CD4-positive, alpha-beta T cell treated with Interferon gamma for 1 hour (primary cell): ENCODE data around the gene KIF5C.
A peak's percentile ranks its signal among the peaks of the same experiment; 100 is the strongest.

Source experiments
- DNase-seq: peaks from one replicate; pipeline ENCODE4 v3.0.0-alpha.2; 2020

KIF5C gene

DNA sequence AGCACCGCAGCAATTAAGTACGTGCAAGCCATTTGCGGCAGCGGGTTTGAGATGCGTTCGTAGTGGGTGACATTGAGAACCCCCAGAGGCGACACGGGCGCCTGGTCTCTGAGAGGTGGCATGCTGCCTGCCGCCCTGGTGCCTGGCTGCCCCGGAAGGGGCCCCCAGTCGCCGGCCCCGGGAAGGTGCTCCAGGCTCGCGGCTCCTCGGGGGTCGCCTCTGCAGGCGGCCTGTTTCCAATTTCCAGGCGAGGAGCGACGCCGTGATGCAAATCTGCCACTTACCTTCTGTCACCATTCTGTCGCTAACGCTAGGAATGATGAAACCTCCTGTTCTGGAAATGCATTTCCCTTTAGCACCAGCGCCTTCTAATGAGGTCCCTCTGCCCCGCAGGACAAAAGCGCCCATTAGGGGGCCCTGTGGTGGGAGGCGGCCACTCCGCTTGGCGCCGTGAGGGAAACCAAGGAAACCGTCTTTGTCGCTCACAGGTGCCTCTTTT, 13.0 kb downstream of the KIF5C start:
- DNase-seq: no peak

DNA sequence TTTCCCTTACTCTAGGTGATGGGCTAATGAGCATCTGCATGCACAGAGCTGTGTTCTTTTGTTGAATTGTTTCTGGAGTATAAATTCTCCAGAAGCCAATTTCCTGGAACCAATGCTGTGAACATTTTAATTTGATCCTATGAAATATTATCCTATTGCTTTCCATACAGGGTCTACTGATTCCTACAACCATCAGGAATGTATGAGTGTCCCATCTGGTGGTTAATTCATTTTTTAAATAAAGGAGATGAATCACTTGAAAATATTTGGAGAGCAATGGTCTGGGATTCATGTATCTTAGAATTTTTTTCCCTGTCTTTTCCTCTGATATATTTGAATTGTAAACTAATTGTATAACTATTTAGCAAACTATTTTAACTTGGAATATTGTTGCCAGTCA, 14.0 kb downstream of the KIF5C start:
- no peak for DNase-seq

DNA sequence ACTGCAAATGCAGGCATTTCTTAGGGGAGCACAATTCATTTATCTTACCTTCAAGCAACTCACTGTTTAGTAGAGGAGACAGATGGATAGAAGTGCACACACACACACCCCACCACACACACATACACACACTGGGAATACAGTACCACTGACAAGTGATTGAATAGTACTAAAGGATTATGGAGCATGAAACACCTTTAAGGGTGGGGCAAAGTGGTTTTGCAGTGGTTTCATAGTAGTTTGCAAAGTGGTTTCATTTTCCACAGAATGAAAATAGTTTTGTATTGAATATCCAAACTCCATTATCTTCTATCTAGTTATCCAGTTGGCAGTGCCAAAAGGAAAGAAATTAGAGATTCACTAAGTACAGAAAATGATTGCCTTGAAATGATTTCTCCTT, 18.9 kb downstream of the KIF5C start:
- DNase-seq: no peak

DNA sequence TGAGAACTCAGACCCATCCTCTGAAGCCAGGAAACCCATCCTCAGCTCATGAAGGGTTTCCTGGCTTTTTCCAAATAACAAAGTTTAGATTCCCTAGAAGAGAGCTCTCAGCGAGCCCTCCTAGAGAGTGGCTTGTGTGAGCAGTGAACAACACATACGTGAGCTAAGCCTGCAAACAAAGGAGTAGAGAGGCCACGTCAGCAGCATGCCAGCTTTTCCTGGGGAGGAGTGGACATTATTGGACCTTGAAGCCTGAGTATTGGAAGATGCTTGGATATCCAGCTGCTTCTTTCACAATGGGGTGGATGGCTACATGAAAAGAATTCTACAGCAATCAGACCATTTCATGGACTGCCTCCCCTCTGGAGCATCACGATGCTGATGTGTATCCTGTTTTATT, 21.1 kb downstream of the KIF5C start:
- DNase-seq: no peak

DNA sequence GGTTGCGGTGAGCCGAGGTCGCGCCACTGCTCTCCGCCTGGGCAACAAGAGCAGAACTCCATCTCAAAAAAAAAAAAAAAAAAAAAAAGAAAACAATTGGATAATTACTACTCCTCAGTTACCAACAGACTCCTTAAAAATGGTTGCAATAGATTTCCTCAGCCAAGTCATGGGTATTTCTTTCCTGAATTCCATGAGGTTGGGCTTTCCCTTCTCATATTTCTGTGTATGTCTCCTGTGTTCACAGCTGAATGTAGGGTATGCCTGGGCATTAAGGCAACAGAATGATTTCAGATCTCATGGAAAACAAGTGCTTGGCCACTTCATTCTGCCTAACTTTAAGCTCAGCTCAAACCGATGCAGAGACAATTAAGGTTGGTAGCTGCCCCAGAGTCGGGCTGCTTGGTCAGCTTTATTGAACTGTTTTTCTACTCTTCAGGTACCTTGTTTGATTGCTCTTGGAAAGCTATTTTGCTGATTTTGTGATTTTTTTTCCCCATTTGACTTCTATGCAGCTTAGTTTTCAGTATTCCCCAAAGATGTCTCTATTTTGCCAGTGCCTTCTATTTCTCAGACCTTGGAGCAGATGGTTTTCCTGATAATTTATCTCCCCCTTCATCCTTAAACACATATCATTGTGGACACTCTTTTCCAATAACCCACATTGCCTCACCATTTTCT, 24.8 kb downstream of the KIF5C start:
- no peak for DNase-seq

DNA sequence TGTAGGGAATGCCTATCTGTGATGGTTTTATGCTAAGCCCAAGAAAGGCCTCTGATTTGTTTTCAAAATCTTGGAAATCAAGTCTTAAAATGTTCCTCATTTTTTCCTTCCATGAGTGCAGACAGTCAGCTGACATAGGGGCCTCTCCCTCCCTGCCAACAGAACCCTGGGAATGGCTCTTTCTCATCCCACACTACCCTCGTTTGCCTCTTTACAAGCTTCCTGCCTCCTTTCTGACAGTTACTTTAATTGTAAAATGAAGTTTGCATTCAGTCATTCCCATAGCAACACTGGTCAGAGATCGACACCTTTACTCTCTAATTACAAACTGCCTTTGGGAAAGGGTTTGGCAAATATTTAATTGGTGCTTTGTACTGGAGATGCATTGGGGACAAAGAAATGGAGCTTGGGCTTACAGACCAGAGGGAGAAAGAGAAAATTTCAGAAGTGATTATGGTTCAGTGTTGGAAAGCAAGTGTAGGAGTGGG, 25.4 kb downstream of the KIF5C start:
- DNase-seq: no peak

DNA sequence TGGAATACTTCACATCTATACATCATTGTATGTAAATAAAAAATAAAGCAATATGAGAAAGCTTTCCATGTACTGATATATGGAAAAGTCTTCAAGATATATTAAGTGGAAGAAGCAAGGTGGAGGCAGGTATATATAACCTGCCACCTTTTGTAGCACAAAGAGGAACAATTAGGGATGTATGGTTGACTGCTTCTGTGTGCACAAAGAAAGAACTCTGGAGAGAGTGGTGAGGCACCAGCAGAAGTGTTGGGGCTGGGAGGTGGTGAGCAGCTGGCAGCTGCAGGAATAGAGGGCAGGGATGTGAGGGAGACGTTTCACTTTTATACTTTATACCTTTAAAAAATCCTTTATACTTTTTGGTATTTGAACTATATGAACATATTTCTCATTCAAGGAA, 26.1 kb downstream of the KIF5C start:
- DNase-seq: no peak

DNA sequence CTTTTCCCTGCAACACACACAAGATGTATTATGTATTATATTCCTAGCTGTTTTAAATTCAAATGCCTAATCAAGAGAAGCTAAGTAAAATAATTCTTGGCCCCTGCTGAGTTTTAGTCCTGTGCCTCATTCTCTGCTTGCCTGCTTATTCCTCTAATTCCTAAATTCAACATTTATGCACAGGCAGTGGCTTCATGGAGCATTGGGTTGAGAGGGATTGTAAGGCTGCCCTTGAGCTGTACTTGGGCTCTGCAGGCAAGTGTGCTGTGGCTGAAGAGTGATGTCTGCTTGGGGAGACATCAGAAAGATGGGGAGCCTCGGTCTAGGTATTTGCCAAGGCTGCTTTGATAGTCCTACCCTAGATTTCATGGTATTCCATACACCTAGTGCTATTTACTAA, 27.8 kb downstream of the KIF5C start:
- DNase-seq: no peak

DNA sequence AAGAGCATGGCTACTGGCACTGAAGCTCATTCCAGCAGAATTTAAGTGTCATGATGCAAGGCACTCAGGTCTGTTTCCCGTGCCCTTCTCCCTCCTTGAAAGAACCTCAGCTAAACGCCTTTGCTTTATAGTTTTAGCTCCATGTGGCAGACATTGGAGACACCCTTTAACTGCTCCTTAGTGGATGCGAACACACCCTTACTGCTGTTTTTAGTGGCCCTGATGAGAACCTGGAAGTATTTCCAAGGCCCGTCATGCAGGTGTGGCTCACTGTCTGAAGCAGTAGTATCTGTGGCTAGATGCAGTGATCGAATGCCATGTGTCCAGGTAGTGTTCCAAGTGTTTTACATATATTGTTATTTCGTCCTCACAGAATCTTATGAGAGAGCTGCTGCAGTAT, 28.3 kb downstream of the KIF5C start:
- DNase-seq: no peak

DNA sequence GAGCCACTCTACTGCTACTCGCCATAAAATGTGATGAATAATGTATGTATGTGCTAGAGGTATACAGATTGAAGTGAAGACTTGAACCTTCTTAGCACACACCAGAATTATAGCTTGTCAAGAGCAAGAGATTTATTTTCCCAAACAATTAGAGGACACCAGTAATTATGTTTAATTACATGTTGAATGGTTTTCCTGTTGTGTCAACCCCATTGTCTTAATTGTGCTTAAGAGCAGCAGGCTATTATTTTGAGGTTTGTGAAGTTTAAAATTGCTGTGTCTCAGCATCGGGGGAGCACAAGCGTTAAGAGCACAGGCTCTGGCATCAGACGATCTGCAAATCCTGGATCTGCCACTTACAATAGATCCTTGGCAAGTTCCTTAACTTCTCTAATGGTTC, 29.0 kb downstream of the KIF5C start:
- DNase-seq: no peak

DNA sequence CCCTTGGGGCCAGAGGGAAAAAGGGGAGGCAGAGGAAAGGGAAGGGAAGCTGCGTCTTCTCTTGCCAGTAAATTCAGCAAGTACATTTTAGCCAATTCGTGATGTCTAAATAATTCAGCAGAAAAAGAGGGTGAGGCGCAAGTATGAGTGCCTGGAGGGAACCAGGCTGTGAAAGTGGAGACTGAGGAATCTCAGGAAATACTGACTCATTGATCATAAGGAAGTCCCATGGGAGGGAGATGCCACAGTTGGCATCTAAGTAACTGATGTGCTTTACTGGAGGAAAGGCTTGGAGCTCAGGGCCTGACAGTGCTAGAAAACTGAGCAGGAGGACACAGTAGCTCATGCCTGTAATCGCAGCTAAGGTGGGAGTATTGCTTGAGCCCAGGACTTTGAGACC, 31.1 kb downstream of the KIF5C start:
- no peak for DNase-seq

DNA sequence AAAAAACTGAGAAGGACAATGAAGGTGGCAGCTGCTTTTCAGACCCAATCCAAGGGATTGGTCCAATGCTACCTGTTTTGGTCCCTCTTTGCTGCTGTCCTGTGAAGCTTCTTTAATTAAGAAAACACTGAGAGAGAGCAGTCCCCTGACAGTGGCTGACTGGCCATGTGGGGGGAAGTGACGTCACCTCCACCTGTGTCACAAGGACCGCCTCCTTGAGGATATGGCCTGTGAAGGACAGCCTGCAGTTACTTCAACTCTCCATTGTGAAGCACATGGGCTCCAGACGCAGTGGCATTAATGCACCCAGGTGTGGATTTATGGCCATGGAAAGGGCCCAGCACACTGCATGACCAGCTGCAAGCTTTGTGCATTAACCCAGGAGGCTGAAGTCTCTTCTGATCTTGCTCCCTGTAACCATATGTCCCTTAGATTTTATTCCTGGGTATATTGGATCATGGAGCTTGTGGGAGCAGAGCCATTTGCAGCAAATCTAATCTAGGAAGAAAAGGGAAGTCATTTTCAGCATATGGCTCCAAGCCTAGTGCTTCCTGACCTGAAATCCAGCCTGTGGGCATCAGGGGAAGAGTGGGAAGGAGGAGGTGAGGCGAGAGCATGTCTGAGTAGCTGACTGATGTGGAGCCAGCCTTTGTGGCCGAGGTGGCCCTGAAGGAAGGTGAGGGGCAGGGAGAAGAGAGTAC, 32.2 kb downstream of the KIF5C start:
- no peak for DNase-seq

DNA sequence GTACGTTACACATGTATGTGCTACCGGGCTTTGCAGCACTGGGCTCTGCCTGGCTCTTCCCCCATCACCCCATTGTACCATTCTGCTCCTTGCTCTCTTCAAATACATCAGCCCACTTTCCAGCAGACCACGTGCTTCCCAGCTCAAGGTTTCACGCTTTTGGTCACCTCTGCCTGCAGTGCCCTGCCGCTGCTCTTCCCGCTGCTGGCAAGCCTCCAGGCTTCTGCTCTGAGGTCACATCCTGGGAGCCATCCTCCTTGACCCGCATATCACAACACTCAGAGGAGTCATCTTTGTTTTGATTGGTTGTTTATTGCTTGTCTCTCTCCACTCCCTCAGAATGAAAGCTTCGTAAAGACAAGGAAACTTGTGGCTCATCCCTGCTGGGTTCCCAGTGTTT, 34.1 kb downstream of the KIF5C start:
- no peak for DNase-seq

DNA sequence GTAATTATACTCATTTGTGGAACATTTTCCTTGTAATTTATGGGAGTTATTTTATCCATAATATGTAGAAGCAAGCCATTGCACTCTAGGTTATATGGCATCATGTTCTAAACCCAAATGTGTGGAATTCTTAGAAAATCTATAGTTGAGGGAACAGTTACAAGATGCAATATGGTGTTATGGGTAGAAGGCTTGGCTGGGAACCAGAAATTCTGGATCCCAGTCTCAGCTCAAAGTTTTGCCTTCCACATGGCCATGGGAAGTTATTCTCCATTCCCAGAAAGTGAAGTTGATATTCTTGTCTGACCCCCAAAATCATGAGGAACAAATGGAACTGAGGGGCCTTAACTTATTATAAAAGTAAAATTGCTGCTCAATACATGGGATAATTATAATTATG, 38.0 kb downstream of the KIF5C start:
- DNase-seq: no peak

DNA sequence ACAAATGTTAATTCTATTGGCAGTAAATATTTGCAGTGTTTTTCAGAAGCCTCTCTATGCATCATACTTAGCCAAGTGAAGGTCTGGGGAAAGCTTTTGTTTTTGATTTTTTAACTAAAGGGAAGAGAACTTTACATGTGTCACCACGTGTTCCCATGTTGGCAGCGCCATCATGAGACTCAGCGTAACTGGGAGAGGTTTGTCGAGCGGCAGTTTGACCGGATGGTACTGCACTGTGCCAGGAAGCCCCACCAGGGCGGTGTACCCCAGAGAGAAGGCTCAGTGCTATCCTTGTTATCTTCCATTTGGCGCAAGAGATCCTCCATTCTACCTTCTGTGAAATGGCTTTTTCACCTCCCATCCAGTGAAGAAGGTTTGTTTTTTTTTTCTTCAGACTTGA, 38.5 kb downstream of the KIF5C start:
- DNase-seq: no peak

DNA sequence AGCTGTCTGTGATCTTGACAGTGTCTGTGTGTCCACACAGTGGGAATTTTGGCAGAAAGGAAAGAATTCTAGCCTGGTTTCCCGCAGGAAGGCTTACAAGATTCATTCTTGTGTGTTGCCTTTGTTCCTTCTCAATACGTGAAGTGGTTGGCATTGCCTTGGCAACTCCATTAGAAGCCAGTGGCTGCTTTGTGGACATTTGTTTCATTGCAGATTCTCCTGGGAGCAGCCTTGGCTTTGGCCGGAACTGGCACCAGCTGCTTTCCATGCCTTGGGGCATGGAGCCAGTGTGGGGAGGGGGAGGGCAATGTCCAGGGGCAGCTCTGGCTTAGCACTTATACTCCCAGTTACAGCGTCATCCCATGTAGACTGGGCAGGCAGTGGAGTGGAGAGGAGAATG, 39.4 kb downstream of the KIF5C start:
- no peak for DNase-seq

DNA sequence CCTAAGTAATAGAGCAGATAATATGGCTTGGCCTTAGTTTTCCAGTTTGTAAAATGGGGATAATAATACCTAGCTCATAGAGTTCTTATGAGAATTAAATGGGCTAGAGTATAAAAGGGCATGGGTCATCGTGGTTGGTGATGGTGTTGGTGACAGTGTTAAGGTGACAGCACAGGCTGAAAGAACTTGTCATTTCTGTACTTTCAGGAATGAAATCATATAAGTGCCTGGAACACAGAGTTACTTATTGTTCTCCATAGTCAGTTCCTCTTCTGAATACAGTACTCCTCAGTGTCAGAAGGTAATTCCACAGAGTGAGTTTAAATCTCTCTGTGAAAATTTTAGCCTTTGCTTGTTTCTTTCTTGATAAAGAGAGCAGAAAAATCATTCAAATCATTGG, 42.4 kb downstream of the KIF5C start:
- no peak for DNase-seq

DNA sequence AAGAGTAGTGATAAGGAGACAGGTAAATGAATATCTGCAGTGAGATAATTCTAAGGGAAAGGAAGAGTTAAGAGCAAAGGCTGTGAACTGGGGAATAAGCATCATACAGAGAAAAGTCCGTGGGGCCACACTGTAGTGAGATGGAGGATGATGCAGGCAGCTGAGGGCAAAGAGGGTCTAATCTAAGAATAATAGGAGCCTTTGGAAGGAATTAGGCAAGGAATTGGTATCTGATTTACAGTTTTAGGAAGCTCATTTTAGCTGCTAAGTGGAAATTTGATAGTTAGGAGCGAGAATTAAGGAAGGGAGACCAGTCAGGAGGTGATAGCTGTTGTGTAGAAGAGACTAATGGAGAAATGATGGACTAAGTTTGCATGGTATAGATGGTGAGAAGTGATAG, 43.5 kb downstream of the KIF5C start:
- no peak for DNase-seq

DNA sequence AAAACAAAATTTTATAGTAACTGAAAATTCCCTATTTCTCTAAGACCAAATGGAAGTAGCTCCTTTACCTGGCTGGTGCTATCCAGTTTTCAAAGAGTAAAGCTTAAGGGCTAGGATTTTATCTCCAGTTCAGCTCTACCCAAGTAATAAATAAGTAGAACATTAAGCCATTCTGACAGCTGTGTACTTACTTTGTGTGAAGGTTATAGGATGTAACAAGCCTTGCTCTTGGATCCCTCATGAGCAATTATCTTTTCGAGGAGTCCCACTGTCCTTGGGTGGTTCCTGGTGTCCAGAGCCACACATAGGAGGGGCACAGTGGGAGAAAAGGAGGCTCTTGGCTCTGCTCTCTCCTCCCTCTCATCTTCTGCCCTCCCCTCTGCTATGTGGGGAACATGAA, 45.5 kb downstream of the KIF5C start:
- no peak for DNase-seq

DNA sequence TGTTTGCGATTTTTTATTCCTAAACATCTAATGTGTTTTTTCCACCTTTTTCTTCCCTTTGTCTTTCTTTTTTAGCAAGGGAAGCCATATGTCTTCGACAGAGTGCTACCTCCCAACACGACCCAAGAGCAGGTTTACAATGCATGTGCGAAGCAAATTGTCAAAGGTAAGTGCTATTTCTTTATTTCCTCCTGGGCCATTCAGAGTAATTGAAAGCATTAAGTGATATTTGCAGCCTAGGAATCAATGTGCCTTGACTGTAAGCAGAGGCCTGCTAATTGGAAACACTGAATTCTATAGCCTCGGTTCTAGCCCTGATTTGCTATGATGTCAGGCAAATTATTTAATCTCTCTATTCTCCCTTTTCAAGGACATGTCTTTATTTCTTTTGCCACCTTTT, 47.0 kb downstream of the KIF5C start:
- no peak for DNase-seq

DNA sequence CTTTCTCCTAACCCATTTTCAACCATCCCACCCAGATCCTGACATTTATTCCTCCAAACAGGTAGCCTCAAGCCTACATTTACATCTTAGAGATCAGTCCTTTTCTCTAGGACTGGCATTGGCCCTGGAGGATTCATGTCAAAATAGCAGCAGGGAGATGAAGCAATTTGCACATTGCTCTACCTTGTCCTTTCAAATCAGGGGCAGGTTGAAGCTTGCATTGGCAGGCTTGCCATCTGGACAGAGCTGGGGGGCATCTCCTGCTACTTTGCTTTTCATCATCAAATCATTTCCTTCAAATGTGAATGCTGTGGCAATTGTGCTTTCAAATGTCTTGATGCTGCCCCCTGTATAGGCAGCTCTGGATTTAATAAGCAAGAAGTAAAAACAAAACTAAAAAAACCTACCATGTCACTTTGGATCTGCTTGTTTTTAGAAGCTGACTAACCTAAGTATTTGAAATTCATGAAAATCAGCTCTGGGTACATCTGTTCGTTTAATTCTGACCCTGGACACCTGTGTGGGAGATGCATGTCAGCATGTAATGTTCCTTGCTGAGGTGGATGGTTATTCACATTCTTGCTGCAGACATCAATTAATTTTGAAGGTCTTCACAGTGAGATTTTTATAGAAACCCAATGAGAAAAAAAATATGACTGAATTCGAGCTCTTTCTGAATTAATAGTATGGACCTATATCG, 47.9 kb downstream of the KIF5C start:
- no peak for DNase-seq

DNA sequence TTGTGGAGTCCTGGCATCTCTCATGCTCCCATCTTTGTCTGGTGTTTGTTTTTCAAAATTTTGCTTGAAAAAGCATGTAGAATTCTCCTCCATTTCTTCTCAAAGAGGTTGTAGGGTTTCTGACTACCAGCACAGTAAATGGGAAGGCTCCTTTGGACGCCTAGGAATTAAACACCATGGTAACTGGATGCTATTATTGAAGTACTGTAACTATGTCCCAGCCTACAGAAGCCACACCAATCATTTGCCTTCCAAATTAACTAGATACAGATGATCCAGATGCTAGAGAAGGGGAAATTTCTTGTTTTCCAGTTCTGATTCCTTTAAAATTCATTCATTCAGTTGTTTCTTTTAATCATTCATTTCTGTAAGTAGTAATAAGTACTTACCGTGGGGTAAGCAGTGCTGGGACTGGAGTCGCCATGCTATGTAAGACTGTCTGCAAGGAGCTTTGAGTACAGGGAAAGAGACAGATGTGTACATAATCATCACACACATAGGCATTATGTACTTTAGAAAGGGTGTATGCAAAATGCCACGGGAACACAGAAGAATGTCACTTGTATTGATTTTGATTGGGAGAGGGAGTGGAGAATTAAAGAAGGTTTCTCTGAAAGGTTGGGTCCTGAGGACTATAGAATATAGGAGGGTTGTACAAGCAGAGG, 49.6 kb downstream of the KIF5C start:
- no peak for DNase-seq

DNA sequence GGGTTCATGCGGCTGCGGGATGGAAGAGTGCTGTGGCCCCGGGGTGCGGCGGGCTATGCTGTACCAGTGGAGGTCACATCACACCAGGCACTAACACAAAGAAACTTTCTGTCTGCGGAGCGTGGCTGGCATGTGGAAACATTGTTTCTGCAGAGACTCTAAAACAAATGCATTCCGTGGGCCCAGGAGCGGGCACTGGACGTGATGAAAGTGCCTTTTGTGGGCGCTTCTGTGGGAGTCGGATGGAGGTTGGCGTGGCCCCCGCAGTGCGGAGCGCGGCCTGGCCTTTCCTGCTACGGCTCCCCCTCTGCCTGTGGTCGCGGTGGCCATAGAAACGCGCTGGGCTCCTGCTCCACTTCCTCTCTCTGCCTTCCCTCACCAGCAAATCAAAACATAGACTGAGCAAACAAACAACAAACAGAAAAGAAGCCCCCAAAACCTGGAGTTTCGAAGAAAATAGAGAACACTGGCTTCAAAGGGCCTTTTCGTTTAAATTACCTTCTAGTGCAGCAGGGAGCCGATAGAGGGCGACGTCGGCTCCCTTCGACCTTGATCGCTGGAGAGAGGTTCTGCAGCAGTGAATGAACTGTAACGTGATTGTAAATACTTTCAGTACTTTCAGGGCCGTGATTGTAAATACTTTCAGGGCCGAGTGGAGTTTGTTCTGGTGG, 51.4 kb downstream of the KIF5C start:
- DNase-seq: peak; percentile 45
